Fibroblast of skin of back (primary cell): Measurements from ENCODE around the gene SMPDL3B. TPM values are rescaled to one million over a fixed set of nuclear protein-coding genes. Genes with fewer than 3 reads are reported as not detected.

Source experiments
- DNase-seq: peaks from one replicate; pipeline ENCODE4 v3.0.0-alpha.2; 2013
- polyA plus RNA-seq, 2 experiments: library from polyadenylated mRNA; unstranded; fragments of 120-200 nt; gene quantifications; one replicate each; pipeline ENCODE4 v1.2.1, GENCODE V29; 2013; ENCODE audit not compliant: insufficient read length in 2 of 2

Gene SMPDL3B, protein sequence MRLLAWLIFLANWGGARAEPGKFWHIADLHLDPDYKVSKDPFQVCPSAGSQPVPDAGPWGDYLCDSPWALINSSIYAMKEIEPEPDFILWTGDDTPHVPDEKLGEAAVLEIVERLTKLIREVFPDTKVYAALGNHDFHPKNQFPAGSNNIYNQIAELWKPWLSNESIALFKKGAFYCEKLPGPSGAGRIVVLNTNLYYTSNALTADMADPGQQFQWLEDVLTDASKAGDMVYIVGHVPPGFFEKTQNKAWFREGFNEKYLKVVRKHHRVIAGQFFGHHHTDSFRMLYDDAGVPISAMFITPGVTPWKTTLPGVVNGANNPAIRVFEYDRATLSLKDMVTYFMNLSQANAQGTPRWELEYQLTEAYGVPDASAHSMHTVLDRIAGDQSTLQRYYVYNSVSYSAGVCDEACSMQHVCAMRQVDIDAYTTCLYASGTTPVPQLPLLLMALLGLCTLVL
- polyA plus RNA-seq (2013, experiment 1 of 2; ENCODE audit: insufficient read length) = not detected
- polyA plus RNA-seq (2013, experiment 2 of 2; ENCODE audit: insufficient read length) = 0.18 TPM

- DNase-seq = peak; percentile 14
Observed at GRCh38 chr1:27934818-27935549, at the start of gene SMPDL3B. Gene SMPDL3B (plus strand): TSS chr1:27935000. CDS start chr1:27935184, 184 bp downstream.

GRCh38 chr1:27885114-27885528, 49.7 kb upstream of the SMPDL3B start:
- no peak for DNase-seq

- DNase-seq = no peak
Observed at GRCh38 chr1:27885621-27886352, 49.0 kb upstream of the SMPDL3B start.

GRCh38 chr1:27886353-27886679, 48.5 kb upstream of the SMPDL3B start:
- no peak for DNase-seq

DNA sequence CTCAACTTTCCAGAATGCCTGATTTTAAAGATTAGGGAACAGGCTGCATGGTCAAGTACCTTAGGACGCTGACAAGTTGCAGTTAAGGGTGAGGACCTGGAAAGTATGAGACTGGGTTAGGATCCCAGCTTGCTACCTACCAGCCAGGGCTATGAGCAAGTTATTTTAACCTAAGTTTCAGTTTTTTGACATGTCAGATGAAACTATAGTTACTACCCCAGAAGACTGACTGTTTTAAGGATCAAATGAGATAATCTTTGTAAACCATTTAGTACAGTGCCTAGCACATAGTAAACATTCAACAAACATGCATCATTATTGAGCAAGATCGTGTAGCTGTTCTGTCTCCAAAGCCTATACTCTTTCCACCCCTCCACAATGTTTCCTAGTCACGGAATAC, 48.1 kb upstream of the SMPDL3B start:
- DNase-seq = no peak

- no peak for DNase-seq
Observed at GRCh38 chr1:27887215-27888021, 47.4 kb upstream of the SMPDL3B start.

- DNase-seq = no peak
Observed at GRCh38 chr1:27889506-27889905, 45.3 kb upstream of the SMPDL3B start.

DNA sequence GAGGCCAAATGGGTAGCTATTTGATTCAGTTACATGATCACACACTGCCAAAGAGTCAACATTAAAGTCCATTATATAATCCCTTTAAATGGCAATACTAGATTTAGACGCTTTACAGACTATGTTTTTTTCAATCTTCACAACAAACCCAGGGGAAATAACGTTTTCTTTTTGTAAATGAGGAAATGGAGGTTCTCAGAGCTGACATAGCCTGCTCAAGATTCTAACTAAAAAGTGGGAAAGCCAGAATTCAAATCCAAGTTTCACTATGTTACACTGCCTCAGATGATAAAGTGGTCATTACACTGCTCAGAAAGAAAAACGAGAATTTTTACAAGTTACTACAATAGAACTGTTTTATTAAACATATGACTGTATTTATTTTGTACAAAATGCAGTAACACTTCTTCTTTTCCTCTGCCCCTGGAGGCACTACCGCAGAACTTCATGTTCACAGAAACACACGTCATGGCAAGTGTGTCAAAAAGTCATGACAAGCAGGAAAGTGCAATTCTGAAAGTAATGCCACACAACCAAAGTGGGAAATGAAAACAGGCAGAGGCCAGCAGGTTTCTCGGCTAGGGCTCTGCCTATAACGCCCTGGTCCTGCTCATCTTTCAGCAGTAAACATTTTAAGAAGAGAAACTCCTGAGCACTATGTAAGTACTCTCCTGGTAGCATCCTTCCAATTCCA, 43.5 kb upstream of the SMPDL3B start:
- no peak for DNase-seq

DNA sequence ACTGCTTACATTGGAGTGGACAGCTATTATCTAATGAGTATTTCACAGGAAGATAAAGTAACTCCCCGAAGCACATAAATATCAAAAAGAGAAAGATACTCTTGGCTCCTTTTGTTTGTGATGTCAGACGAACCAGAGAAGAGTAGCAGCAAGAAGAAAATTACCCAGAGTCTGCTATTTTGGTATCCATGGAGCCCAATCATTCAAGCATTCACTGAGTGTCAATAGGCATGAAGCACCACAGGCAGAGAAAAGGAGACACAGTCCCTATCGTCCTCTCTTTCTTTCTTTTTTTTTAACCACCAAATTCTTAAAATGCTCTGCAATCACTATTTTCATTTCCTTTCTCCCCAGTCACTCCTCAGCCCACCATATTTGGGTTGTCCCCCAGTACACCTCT, 40.3 kb upstream of the SMPDL3B start:
- DNase-seq = no peak

- DNase-seq = no peak
Observed at GRCh38 chr1:27906759-27907158, 28.0 kb upstream of the SMPDL3B start.

- DNase-seq = no peak
Observed at GRCh38 chr1:27912429-27912828, 22.4 kb upstream of the SMPDL3B start.

DNA sequence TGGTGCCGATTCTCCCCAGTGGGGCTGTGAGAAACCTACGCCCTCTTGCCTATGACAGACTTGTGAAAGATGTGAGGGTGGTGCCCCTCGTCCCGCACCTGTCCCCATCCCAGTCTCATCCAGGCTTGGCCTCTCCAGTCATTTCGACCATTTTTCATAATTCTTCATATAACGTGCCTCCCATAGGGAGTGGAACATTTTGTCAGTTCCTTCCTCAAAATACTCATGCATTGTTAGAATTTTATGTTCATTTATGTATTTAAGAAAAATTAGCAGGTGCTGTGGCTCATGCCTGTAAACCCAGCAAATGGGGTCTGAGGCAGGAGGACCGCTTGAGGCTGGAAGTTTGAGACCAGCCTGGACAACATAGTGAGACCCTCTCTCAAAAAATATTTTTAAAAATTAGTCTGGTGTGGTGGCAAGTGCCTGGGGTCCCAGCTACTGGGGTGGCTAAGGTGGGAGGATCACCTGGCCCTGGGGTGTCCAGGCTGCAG, 19.7 kb upstream of the SMPDL3B start:
- no peak for DNase-seq

GRCh38 chr1:27922272-27922671, 12.5 kb upstream of the SMPDL3B start:
- no peak for DNase-seq

- DNase-seq = no peak
Observed at GRCh38 chr1:27928216-27928954, 6.4 kb upstream of the SMPDL3B start.

GRCh38 chr1:27931184-27931583, 3.6 kb upstream of the SMPDL3B start:
- no peak for DNase-seq

DNA sequence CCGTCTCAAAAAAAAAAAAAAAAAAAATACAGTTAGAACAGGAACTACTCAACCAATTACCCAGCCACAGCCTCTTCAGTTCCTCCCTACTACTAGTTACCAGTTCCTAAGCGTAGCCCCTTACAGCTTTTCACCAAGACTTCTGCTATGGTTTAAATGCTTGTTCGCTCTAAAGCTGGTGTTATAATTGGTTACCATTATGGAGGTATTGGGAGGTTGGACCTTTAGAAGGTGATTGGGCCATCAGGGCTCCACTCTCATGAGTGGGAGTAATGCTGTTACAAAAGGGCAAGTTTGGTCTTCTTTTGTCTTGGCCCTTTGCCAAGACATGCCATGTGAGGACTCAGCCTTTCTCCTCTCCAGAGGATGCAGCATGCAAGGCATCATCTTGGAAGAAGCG, 3.0 kb upstream of the SMPDL3B start:
- DNase-seq = no peak

- no peak for DNase-seq
Observed at GRCh38 chr1:27935721-27936120, 921 bp downstream of the SMPDL3B start.

GRCh38 chr1:27936370-27936769, 1.6 kb downstream of the SMPDL3B start:
- no peak for DNase-seq

DNA sequence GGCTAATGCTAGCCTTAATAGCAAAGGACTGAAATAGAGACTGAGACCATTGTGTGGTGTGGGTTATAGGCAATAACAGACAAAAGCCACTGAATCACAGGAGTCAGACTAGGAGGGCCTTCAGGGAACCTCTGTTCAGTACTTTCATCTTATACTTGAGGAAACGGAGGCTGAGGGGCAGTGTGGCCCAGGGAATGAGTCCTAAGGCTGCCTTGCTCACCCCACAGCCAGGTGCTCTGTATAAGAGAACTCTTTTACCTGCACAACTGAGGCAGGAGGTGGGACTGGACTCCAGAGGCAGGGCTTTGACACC, 2.7 kb downstream of the SMPDL3B start:
- DNase-seq = no peak

- no peak for DNase-seq
Observed at GRCh38 chr1:27938488-27938887, 3.7 kb downstream of the SMPDL3B start.

DNA sequence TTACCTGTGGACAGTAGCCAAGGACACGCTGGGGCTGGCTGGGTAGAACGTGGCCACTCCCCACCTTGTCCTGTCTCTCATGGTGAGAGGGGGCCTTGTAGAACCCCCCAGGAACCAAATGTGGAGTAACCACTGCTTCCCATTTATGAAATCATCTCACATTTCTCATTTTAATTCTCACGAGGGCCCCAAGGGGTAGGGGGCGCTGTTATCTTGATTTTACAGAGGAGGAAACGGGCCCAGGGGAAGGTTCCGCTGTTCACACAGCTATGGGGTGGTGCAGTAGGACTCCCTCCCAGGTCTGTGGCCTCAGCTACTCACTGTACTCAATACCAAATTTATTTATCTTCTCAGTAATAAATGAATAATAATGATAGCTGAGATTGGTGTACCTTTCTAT, 5.5 kb downstream of the SMPDL3B start:
- DNase-seq = peak; percentile 32
